Stimulated activated naive CD4-positive, alpha-beta T cell (primary cell): ENCODE measurements around the gene ANKRD11.
"Not testable (repeated sequence)": the region's sequence is repeated elsewhere in the genome, so short reads cannot be mapped to it uniquely, and the experiment has no call there.

ENCODE experiments used
- DNase-seq, 6 experiments: peaks; one replicate each; lab custom pipeline; 2025; lab: John Stamatoyannopoulos, UW

Gene ANKRD11

GRCh38 chr16:89430436-89431157 is 59.8 kb downstream of the ANKRD11 start:
- no peak for DNase-seq

GRCh38 chr16:89428605-89429004 is 61.8 kb downstream of the ANKRD11 start:
- DNase-seq: not testable (repeated sequence)

DNA sequence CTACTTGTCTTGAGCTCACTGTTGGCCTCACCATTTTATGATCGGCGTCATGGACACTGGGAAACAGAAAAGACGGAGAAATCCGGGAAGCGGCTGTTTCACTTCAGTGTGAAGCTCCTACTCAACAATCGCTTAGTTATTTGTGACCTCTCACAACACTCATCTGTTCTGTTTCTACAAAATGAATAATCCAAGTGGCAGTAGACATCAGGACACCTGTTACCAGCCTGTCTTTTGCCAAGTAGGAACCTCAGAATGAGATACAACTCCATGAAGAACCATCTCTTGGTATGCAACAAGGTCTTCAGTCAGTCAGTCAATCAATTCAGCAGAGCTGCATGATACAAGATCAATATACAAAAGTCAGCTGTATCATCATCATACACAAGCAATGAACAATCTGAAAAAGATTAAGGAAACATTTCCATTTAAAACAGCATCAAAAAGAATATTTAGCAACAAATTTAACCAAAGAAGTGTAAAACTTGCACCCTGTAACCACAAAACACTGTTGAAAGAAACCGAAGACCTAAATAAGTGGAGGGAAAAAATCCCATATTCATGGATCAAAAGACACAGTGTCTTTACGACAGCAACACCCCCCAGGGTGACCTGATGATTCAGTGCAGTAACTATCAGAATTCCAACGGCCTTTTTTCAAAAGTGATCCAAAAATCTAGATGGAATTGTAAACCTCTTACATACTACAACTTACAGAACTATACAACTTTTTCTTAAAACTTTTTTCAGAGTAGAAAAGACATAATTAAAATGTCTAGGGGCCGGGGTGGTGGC is 63.4 kb downstream of the ANKRD11 start:
- DNase-seq: no peak

GRCh38 chr16:89425523-89425922 is 64.8 kb downstream of the ANKRD11 start:
- DNase-seq: no peak

DNA sequence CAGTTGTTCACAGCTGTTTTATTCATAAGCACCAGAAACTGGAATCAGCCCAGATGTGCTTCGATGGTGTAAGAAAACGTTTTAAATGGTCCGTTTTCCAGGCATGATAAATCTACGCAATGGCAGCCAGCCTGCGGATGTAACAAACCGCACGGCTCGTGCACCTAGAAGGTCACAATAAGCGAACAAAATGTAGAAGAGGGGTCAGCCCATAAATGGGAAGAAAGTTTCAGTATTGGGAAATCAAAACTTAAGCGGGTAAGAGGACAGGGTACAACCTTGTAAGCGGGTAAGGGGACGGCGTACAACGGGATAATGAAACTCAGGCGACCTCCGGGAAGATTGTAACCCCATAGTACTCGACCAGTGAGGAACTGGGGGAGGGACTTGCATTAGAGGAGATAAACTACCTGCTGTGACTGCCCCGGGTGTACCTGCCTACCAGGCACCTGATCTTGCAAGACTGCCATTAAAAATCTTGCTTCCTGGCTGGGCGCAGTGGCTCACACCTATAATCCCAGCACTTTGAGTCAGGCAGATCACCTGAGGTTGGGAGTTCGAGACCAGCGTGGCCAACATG is 66.6 kb downstream of the ANKRD11 start:
- DNase-seq: no peak

- no peak for DNase-seq
Measured at GRCh38 chr16:89422905-89423630, 67.3 kb downstream of the ANKRD11 start.

DNA sequence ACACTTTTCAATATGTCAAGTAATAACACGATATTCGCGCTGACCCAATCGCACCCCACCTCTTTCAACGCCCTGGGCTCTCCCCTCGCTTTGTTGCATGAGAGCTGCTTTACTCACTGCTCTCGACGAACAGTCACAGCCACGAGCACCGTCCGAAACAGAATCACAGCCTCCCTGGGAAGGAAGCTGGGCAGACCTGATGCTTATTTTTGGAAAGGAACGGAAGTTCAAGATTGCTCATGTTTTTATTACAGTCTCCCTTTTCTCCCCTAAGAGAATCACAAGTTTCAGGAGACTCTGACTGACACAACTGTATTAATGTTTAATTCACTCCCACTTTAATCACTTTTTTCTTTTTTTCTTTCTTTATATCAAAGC is 67.8 kb downstream of the ANKRD11 start:
- DNase-seq: no peak

- DNase-seq: not testable (repeated sequence)
Measured at GRCh38 chr16:89421300-89421699, 69.1 kb downstream of the ANKRD11 start.

DNA sequence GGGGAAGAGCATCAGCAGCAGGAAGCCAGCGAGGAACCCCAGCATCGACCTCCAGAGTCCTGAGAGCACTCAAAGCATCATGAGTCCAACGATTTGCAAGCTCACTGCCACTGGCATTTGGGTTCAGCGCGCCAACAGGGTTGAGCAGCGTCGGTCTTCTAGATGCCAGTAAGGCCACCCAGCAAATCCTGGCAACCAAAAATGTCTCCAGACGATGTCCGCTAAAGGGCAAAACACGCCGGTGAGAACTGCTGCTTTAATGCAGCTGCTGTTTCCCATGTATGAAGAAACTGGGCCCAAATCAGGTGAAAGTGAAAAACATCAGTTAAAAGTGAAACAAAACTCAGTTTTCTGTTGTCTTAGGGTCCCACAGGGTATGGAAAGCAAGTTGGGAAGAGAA is 70.2 kb downstream of the ANKRD11 start:
- DNase-seq: no peak

DNA sequence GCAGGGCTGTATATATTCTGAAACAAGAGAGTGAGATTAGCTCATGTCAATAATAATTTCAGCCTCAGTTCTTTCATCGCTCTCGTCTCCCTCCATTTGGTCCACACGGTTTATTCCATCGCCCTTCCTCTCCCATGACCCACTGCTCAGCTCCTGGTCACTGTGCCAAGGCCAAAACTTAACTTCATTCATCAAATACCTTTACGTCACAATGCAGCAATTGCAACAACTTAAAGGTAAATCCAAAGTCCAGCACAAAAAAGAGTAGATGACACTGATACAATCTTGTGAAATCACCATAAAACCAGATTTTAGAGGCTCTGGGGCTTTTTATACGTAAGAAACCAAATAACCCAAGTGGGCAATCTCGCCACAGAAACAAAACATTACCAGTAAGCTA is 72.0 kb downstream of the ANKRD11 start:
- DNase-seq: no peak

- no peak for DNase-seq
Measured at GRCh38 chr16:89417352-89417751, 73.0 kb downstream of the ANKRD11 start.

- DNase-seq: no peak
Measured at GRCh38 chr16:89413811-89414585, 76.4 kb downstream of the ANKRD11 start.

- DNase-seq: no peak
Measured at GRCh38 chr16:89412811-89413210, 77.5 kb downstream of the ANKRD11 start.

GRCh38 chr16:89411335-89411850 is 79.0 kb downstream of the ANKRD11 start:
- DNase-seq: no peak

GRCh38 chr16:89410794-89411309 is 79.5 kb downstream of the ANKRD11 start:
- DNase-seq: peak in 1 of 6 experiments; percentile 14

GRCh38 chr16:89410322-89410721 is 80.0 kb downstream of the ANKRD11 start:
- no peak for DNase-seq

- peak; percentile 56 to 69 (median 64) for DNase-seq
Measured at GRCh38 chr16:89409161-89409711, 81.1 kb downstream of the ANKRD11 start.

DNA sequence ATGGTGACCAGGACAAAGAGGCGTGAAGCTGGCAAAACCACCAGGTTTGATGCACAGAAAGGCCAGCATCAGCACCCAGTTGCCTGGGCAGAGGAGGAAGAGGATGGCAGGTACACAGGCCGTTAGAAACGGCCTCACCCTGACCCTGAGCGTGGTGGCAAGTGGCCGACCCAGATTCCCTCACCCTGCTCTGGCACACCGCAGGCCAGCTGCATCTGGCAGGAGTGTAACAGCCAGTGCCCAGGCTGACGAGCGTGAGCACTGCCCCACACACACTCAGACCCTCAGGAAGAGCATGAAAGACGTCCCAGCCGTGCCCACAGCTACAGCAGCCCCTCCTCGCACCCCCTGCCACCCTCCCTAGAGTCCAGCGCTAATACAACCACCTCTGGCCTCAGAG is 82.0 kb downstream of the ANKRD11 start:
- DNase-seq: no peak

DNA sequence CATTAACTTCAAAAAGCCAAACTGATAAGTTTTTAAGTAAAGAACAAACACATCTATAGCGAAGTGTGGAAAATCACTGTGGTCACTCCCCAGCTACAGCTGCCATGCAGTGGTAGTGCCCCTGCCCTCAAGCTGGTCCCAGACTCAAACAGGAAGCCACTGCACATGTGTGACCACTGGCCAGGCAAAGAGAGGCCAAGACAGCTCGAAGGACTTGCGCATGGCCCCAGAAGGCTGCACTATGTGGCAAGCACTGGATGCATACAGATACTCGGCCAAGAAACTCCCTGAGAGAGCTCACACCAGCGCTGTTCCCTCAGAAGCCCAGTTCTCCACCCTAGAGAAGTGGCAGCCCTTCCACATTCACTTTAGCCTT is 82.4 kb downstream of the ANKRD11 start:
- DNase-seq: no peak

- DNase-seq: peak in 4 of 6 experiments; percentile 19 to 41 (median 32)
Measured at GRCh38 chr16:89407282-89407924, 83.0 kb downstream of the ANKRD11 start.
